ENCODE data around the gene VENTX. TPM values are rescaled to one million over a fixed set of nuclear protein-coding genes. Genes with fewer than 3 reads are reported as not detected.
"Not testable (repeated sequence)": the region's sequence is repeated elsewhere in the genome, so short reads cannot be mapped to it uniquely, and the experiment has no call there.

The VENTX gene
- total RNA-seq, 1 donor from 2014 or later, result not detected

GRCh38 chr10:133234796-133235195 lies 2.9 kb upstream of the VENTX start:
- intact Hi-C loops (cut with micrococcal nuclease), result not testable (repeated sequence)

GRCh38 chr10:133235265-133235855 lies 2.3 kb upstream of the VENTX start:
- intact Hi-C loops (cut with micrococcal nuclease), result no loop called here

DNA sequence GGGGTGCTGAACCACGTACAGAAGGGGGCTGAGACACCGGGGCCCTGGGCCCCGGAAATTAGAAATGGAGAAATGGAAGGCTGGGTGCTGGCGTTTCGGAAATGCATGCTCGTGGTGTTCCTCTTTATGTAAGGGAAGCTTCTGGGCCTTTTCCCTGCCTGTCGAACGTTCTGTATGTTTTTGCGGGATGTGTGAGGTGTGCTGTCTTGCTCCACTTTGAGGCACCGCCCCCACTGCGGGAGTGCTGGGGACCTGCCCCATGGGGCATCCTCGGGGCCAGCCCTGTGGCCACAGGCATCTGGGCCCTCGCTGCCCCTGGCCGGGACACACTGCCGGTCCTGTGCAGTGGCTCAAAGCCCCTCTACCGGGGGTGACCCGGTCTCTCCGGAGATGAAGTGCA lies 1.7 kb upstream of the VENTX start:
- intact Hi-C loops (cut with micrococcal nuclease), result no loop called here

DNA sequence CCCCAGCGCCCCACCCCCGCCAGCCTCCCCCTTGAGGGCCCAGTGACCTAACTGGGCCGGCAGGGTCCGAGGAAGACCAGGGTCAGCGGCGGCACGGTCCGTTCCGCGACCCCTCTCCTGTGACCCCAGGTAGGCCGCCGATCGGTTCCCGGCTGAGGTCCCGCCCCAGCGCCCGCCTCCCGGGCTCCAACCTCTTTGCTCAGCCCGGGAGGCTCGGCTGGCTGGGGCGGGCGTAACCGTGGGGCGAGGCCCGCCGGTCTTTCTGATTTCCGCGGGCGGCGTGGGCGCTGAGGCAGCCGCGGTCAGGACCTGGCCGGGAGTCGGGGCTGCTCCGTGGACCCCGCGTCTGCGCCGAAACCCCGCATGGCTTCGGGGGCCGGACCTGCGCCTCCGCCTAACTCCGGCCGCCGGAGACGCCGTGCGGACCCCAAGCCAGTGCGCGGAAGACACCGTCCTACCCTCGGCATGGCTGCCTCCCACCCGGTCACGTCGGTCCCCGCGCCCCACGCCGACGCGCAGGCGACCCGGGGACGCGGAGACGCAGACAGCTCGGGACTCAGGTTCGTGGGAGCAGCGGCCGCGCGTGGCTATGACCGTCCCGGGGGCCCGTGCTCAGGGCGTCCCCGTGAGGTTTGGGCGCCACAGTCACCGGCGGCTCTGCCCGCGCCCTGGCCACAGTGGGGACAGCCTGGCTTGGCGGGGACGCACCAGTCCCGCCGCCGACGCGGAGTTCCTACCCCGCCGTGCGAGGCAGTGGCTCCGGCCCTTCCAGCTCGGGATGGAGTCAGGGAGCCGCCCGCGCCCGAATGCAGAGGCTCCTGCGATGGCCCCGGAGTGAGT lies 1.0 kb upstream of the VENTX start:
- intact Hi-C loops (cut with micrococcal nuclease), result no loop called here

DNA sequence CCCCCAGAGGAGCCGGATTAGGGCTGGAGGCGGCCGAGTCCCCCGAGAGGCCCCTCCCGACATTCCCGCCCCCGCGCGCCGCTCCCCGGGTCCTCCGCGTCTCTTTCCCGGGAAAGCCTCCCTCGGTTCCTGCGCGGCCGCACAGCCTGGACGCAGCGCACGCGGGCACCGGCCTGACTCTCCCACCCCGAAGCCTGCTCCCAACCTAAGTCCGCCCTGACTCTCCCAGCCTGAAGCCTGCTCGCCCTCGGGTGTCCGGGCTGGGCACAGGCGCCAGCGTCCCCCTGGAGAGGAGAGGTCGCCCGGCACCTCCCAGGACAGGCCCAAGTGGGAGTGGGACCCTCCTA lies 441 bp upstream of the VENTX start:
- intact Hi-C loops (cut with micrococcal nuclease), result no loop called here

GRCh38 chr10:133238466-133238804 lies 780 bp downstream of the VENTX start:
- intact Hi-C loops (cut with micrococcal nuclease), result no loop called here

- intact Hi-C loops (cut with micrococcal nuclease), result no loop called here
Measured at GRCh38 chr10:133239990-133240389, 2.3 kb downstream of the VENTX start.

DNA sequence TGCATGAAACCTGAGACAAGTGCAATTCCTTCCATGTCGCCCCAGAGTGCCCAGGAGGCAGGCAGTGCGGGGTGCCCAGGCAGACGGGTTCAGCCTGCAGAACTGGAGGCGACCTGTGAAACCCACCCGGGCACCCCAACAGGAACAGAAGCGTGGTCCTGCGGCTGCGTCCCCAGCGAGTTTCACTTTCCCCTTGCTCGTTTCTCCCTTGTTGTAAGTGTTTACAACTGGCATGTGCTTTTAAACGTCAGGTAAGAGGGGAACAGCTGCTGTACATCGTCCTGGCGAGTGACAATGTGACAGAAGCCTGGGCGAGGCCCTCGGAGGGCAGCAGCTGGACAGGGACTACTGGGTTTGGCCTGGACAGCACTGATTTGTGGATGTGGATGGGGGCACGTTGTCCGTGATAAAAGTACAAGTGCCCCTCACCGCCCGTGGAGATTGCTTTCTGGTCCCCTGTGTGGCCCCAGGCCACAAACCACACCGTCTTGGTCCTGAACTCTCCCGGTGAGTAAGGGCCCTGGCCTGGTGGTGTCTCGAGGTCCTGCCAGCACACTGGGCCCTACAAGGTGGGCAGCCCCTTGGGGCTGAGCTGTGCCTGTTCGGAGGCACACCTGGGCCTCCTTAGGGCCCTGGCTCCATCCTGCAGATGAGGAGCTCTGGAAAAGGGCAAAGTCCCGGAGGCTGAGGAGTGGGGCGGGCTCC lies 4.0 kb downstream of the VENTX start:
- intact Hi-C loops (cut with micrococcal nuclease), result no loop called here

DNA sequence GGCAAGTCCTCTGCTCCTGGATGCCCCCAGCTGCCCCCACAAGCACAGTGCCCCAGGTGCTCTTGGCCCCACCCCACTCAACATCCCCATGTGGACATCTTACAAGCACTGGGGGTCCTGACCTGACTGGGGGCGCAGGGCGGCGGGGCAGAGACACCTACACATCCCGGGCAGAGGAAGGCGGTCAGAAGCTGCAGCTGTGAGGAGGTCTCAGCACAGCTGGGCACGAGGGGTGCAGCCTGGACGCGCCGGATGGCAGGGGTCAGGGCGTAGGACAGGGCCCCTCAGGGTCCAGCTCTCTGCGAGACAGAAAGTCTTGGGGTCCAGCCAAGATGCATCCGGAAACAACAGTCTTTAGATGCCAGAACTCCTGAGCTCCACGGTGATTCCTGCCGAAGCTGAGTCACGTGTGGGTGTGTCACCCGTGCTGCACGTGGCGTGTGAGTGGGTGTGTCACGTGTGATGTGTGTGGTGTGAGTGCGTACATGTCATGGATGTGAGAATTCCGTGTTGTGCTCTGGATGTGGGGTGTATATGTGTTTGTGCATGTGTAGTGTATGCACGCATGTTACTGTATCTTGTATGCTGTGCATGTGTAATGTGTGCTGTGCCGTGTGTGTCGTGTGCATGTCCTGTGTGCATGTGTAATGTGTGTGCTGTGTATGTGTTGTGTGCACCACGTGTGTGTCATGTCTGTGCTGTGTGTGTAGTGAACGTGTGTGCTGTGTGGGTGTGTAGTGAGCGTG lies 5.1 kb downstream of the VENTX start:
- intact Hi-C loops (cut with micrococcal nuclease), result no loop called here

DNA sequence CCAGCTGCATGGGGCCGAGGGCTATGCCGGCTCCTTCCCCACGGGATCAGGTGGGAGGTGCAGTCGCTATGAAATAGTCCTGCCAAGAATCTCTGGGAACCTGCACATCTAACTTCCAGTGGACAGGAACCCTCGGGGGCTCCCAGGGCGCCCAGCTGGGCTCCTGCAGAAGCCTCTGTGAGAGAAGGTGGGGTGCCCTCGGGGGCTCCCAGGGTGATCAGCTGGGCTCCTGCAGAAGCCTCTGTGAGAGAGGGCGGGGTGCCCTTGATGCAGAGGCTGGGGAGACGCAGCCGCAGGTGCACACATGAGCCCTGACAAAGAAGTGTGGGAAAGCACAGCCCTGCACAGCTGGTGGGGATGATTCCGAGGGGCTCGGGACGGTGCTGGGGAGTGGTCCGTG lies 5.9 kb downstream of the VENTX start:
- intact Hi-C loops (cut with micrococcal nuclease), result no loop called here

- intact Hi-C loops (cut with micrococcal nuclease), result no loop called here
Measured at GRCh38 chr10:133245439-133246235, 8.0 kb downstream of the VENTX start.

DNA sequence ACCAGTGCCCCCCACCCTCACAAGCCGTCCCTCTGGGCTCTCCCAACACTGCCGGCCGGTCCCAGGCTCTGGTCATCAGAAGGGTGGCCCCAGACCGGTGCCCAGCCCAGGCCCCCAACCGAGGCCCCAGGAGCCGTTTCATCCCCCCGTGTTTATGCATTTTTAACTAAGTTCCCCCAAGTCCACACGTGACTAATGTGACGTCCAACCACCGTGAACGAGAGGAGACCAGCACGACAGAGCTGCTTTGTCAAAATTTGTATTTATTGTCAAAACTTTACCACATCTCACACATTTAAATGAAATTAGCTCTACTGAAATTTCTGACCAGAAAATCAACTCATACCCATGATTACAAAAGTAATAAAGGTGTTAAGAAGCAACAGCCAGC lies 8.6 kb downstream of the VENTX start:
- intact Hi-C loops (cut with micrococcal nuclease), result no loop called here

DNA sequence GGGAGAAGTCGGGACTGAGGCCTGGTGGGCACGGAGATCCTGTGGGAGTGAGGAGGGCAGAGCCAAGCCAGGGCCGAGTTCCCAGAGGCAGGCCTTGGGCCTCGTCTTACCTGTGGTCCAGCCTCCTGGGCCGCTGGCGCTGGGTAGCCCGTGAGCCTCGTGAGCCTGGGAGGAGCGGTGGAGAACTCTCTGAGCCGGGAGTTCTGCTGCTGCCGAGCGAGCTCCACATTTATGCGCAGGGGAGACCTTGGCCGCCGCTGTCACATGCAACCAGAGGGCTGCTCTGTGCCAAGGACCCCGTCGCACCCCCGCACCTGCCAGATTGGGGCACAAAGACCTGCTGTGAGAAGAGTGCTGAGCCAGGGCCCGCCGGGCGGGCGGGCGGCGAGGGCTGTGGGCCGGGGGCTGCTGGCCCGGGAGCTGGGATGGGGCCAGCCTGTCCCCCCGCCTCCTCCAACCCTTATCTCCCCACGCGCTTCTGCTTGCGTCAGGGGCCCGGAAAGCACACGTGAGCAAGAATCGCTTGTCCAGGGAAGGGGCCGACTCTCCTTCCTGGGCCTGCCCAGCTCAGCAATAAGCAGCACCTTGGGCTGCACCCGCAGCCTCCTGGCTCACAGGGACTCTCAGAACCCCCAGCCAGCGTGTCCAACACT lies 10.2 kb downstream of the VENTX start:
- intact Hi-C loops (cut with micrococcal nuclease), result no loop called here

DNA sequence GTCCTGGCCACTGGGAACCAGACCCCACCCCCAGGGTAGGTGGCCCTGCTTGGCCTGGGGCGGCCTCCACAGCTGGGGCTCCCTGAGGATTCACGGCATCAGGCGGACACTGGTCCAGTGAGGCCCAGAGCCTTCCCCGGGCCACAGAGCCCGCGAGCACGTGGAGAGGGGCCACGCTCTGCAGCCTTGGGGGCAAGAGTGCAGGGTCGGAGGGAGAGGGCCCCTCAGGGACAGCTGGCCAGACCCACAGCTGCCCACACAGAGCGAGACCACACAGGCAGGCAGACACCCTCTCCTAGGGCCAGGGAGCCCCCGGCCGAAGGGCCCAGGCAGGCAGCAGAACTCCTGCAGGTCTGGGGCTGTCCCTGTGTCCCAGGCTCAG lies 10.7 kb downstream of the VENTX start:
- intact Hi-C loops (cut with micrococcal nuclease), result no loop called here

DNA sequence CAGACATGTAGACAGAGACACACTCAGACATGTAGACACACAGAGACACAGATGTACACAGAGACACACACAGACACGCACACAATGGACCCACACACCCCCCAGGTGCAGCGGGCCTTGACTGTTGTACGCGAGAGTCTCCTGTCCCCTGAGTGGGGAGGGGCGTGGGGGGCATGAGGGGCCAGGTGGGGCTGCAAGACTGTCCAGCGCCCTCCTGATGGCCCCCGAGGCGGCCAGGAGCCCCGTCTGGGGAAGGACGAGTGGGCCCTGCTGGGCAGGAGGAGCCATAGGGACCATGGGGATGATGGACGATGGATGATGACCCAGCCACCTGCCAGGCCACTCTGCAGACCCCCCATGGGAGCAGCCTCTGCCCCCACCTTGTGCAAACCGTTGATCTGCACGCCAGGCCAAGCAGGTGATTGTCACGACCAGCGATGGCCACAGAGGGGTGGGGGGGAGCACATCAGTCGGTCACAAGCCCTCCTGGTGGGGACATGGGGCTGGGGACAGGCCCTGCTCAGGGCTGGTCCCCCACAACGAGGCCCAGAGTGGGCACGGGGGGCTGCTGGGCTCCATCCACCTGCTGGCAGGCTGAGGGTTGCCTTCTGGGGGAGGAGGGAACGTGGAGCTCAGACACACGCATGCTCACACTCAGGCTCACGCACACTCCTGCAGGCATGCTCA lies 11.6 kb downstream of the VENTX start:
- intact Hi-C loops (cut with micrococcal nuclease), result no loop called here

DNA sequence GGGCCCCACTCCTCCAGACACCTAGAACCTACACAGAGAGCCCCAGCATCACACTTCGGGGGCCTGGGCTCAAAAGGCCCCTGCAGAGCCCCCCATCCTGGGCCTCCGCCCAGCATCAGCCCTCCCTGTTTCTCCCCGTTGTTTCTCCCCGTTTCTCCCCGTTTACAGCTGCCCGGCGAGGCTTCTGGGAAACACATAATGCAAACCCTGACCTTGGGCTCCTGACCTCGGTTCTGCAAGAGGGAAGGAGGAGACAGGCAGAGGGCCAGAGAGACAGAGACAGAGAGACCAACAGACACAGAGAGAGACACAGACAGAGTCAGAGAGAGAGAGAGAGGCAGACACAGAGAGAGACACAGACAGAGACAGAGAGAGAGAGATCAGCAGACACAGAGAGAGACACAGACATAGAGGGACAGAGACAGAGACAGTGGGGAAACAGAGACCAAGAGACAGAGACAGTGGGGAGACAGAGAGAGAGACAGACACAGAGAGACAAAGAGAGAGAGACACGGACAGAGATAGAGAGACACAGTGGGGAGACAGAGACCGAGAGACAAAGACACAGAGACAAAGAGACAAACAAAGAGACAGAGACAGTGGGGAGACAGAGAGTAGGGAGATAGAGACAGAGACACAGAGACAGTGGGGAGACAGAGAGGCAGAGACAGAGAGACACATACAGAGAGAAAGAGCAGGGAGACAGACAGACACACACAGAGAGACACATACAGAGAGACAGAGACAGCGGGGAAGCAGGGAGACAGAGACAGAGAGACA lies 12.5 kb downstream of the VENTX start:
- intact Hi-C loops (cut with micrococcal nuclease), result no loop called here

- intact Hi-C loops (cut with micrococcal nuclease), result no loop called here
Measured at GRCh38 chr10:133251388-133252222, 13.9 kb downstream of the VENTX start.

GRCh38 chr10:133252223-133252552 lies 14.5 kb downstream of the VENTX start:
- intact Hi-C loops (cut with micrococcal nuclease), result no loop called here
